Stimulated activated CD4-positive, alpha-beta T cell treated with anti-CD3 and anti-CD28 coated beads, TNF-alpha, amount 100 ng/mL, for 4 hours (primary cell): ENCODE measurements around the gene CHMP1B.

Source experiments
- DNase-seq, 3 experiments: peaks; one replicate each; pipeline ENCODE4 v3.0.0-alpha.2; 2020; ENCODE audit warnings: low read depth in 3 of 3

Gene CHMP1B

GRCh38 chr18:11851146-11851805, at the start of gene CHMP1B:
TSS of gene CHMP1B (plus strand) at chr18:11851413. CDS start at chr18:11851512, 99 bp downstream.
- DNase-seq, result peak; percentile 89 to 94 (median 92)

- no peak for DNase-seq
These were observed 49.6 kb upstream of the CHMP1B start for GRCh38 chr18:11801573-11801972.

- no peak for DNase-seq
These were observed 49.1 kb upstream of the CHMP1B start for GRCh38 chr18:11802158-11802557.

- no peak for DNase-seq
These were observed 48.6 kb upstream of the CHMP1B start for GRCh38 chr18:11802586-11802985.

GRCh38 chr18:11807233-11807632, 44.0 kb upstream of the CHMP1B start:
- DNase-seq, result no peak

GRCh38 chr18:11808001-11808855, 43.0 kb upstream of the CHMP1B start:
- no peak for DNase-seq

GRCh38 chr18:11809895-11810294, 41.3 kb upstream of the CHMP1B start:
- no peak for DNase-seq

- DNase-seq, result no peak
These were observed 40.8 kb upstream of the CHMP1B start for GRCh38 chr18:11810379-11810778.

- no peak for DNase-seq
These were observed 40.2 kb upstream of the CHMP1B start for GRCh38 chr18:11811009-11811408.

- no peak for DNase-seq
These were observed 34.0 kb upstream of the CHMP1B start for GRCh38 chr18:11817229-11817628.

- no peak for DNase-seq
These were observed 32.6 kb upstream of the CHMP1B start for GRCh38 chr18:11818486-11819203.

- DNase-seq, result no peak
These were observed 31.3 kb upstream of the CHMP1B start for GRCh38 chr18:11819938-11820337.

GRCh38 chr18:11820697-11821096, 30.5 kb upstream of the CHMP1B start:
- no peak for DNase-seq

GRCh38 chr18:11821208-11821607, 30.0 kb upstream of the CHMP1B start:
- DNase-seq, result no peak

- no peak for DNase-seq
These were observed 29.5 kb upstream of the CHMP1B start for GRCh38 chr18:11821643-11822237.

- DNase-seq, result no peak
These were observed 27.7 kb upstream of the CHMP1B start for GRCh38 chr18:11823545-11823944.

- no peak for DNase-seq
These were observed 24.4 kb upstream of the CHMP1B start for GRCh38 chr18:11826836-11827235.

GRCh38 chr18:11828786-11829432, 22.3 kb upstream of the CHMP1B start:
- no peak for DNase-seq

GRCh38 chr18:11830585-11830984, 20.6 kb upstream of the CHMP1B start:
- no peak for DNase-seq

- no peak for DNase-seq
These were observed 19.3 kb upstream of the CHMP1B start for GRCh38 chr18:11831921-11832320.

- DNase-seq, result no peak
These were observed 16.4 kb upstream of the CHMP1B start for GRCh38 chr18:11834772-11835171.

GRCh38 chr18:11839556-11839955, 11.7 kb upstream of the CHMP1B start:
- no peak for DNase-seq
